ENCODE data around the gene RPS6KA5.

RPS6KA5 gene

DNA sequence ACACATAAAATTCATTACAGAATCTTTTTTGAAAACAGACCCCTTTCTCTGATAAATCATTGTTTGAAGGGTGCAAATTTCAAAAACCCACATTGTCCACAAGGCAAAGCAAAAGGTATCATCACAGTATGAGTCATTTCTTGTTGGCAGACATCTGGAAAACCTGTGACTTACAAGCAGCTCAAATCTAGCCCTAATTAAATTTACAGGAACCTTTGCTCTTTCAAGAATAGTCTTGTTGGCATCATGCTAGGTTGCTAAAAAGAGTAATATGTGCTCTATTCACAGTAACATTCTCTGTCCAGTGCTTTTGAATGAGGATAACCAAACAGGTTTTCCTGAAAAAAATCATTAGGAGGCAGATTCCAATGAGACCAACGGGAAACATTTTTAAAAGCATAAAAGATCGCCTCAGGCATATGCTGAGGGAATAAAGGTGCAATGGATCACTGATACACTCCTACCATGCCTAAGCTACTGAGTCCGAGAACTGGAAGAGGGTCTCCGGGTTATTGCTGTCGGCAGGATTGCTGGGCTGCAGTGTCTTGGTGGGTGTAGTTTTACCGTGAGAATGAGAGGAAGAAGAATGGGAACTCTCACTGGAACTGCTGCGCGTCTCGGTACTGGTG lies 188.7 kb downstream of the RPS6KA5 start:
- H3K36me3 ChIP-seq: peaks cover 0 to 15% (median 8%) of the 10 kb centered on the region in 3 donors
- no peak for DNase-seq
- intact Hi-C loops (cut with DNase I; ENCODE audit: low total_unique reads): no loop called here
- TF ChIP-seq, protein P1, sequence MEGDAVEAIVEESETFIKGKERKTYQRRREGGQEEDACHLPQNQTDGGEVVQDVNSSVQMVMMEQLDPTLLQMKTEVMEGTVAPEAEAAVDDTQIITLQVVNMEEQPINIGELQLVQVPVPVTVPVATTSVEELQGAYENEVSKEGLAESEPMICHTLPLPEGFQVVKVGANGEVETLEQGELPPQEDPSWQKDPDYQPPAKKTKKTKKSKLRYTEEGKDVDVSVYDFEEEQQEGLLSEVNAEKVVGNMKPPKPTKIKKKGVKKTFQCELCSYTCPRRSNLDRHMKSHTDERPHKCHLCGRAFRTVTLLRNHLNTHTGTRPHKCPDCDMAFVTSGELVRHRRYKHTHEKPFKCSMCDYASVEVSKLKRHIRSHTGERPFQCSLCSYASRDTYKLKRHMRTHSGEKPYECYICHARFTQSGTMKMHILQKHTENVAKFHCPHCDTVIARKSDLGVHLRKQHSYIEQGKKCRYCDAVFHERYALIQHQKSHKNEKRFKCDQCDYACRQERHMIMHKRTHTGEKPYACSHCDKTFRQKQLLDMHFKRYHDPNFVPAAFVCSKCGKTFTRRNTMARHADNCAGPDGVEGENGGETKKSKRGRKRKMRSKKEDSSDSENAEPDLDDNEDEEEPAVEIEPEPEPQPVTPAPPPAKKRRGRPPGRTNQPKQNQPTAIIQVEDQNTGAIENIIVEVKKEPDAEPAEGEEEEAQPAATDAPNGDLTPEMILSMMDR (IDR thresholded peaks at IDR 0.05): no peak
- H3K27me3 ChIP-seq: no peaks in the 10 kb centered on the region
- no peak overlapping the region for H3K27ac ChIP-seq
- H3K4me1 ChIP-seq: peaks cover 0 to 20% (median under 1%) of the 10 kb centered on the region in 4 donors
- H3K9me3 ChIP-seq: no peaks in the 10 kb centered on the region
- H3K4me3 ChIP-seq: no peak overlapping the region

DNA sequence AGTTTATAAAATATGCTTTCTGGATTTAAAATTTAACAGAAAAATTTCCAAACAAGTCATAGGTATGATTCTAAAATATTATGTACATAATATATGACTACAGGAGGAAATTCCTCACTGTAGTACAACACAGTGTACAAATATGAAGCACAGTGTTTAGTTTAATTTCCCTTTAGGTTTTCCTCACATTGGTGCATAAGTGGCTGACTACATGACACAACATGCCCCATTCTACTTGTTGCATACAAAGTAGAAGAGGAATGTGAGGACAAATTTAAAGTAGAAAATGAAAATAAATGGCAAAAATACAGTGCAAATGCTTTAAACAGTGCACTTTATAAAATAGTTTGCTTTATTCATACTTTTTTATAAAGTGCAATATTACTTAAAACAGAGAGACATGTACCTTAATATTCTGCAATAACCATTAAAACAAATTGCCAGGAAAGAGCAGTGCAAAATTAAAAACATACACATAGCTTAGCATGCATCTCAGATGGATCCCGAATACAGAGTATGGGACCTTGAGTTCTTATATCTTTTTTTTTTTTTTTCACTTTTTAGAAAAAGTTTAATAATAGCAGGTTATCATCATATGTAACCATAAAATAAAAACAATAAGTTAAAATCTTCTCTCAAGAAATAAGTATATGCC lies 189.4 kb downstream of the RPS6KA5 start:
- H3K9me3 ChIP-seq: no peaks in the 10 kb centered on the region
- peaks cover 0 to 15% (median 8%) of the 10 kb centered on the region in 3 donors for H3K36me3 ChIP-seq
- TF ChIP-seq, protein P1 (IDR thresholded peaks at IDR 0.05): no peak
- intact Hi-C loops (cut with DNase I; ENCODE audit: low total_unique reads): no loop called here
- no peak overlapping the region for H3K27ac ChIP-seq
- H3K4me1 ChIP-seq: peaks cover 0 to 22% (median 1%) of the 10 kb centered on the region in 4 donors
- no peak overlapping the region for H3K4me3 ChIP-seq
- no peaks in the 10 kb centered on the region for H3K27me3 ChIP-seq
- no peak for DNase-seq

DNA sequence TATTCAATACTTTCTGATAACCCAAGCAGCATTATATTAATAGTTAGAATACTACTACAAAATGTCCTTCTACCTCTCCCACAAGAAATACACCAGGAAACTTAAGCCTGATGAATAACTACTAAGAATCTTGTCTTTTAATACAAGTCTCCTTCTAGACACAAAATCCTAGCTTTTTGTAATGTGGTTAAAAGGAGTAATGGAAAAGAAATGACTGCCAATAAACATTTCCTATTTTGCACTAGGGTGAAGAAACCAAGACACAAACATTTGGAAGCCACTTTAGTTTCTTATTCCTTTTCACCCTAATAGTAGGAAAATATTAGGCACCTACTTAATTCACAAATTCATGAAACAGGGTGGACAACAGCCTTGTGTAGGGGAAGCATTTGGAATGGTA lies 192.9 kb downstream of the RPS6KA5 start:
- H3K36me3 ChIP-seq: no peaks in the 10 kb centered on the region
- H3K4me1 ChIP-seq: peaks cover 0 to 19% (median 1%) of the 10 kb centered on the region in 4 donors
- H3K9me3 ChIP-seq: no peaks in the 10 kb centered on the region
- H3K4me3 ChIP-seq: no peak overlapping the region
- peak overlapping the region in 1 of 2 donors; percentile 19 for H3K27ac ChIP-seq
- no peak for DNase-seq
- TF ChIP-seq, protein P1 (IDR thresholded peaks at IDR 0.05): no peak
- H3K27me3 ChIP-seq: no peaks in the 10 kb centered on the region
- intact Hi-C loops (cut with DNase I; ENCODE audit: low total_unique reads): no loop called here

DNA sequence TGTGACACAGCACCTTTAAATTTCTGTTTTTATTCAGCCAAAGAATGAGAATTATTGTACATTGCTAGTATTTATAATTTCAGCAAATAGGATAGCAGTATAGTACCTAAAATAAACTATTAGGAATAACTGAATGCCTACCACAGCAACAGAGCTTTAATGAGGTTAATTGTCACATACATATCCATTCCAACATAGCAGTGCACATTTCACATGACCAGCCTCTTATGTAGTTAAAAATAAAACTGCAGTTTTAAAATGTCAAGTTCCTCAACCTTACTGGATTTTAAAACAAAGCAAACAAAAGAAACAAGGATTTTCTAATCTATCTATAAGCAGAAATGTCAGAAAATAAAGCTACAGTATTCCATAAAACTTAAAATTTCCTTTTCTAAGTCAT lies 193.6 kb downstream of the RPS6KA5 start:
- H3K36me3 ChIP-seq: no peaks in the 10 kb centered on the region
- TF ChIP-seq, protein P1 (IDR thresholded peaks at IDR 0.05): no peak
- H3K9me3 ChIP-seq: no peaks in the 10 kb centered on the region
- H3K27me3 ChIP-seq: no peaks in the 10 kb centered on the region
- intact Hi-C loops (cut with DNase I; ENCODE audit: low total_unique reads): no loop called here
- H3K4me1 ChIP-seq: peaks cover 0 to 18% (median 1%) of the 10 kb centered on the region in 4 donors
- no peak for DNase-seq
- H3K4me3 ChIP-seq: no peak overlapping the region
- H3K27ac ChIP-seq: no peak overlapping the region

DNA sequence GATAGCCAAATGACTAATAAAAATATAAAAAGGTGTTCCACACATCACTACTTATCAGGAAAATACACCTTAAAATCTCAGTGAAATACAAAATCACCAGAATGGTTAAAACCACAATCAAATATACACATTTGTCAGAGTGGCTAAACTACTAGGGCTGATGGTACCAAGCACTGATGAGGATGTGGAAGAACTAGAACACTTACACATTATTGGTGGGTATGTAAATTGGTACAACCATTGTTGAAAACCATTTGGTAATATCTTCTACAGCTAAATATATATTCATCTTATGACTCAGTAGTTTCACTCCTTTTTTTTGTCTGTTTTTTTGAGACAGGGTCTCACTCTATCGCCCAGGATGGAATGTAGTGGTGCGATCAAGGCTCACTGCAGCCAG lies 195.7 kb downstream of the RPS6KA5 start:
- DNase-seq: no peak
- Histone ChIP-seq H3K27me3 (no peaks in the 10 kb centered on the region), H3K9me3 (no peaks in the 10 kb centered on the region), H3K27ac (no peak overlapping the region), H3K4me1 (peaks cover 0 to 14% (median 1%) of the 10 kb centered on the region in 4 donors), H3K4me3 (no peak overlapping the region), H3K36me3 (no peaks in the 10 kb centered on the region)
- intact Hi-C loops (cut with DNase I; ENCODE audit: low total_unique reads): no loop called here
- TF ChIP-seq, protein P1 (IDR thresholded peaks at IDR 0.05): no peak

Data from tibial artery (tissue), 4 donors.